Measurements from ENCODE around the gene ARHGAP5.

The ARHGAP5 gene

GRCh38 chr14:32077081-32078022 lies at the start of gene ARHGAP5:
Gene ARHGAP5, plus strand, starts transcription at chr14:32077304. Its CDS starts 13,366 bp downstream, at chr14:32090670.
- peak; percentile 70 for DNase-seq

GRCh38 chr14:32028599-32028998 lies 48.5 kb upstream of the ARHGAP5 start:
- no peak for DNase-seq

- no peak for DNase-seq
These were observed 43.6 kb upstream of the ARHGAP5 start for GRCh38 chr14:32033543-32033942.

GRCh38 chr14:32038876-32039275 lies 38.2 kb upstream of the ARHGAP5 start:
- no peak for DNase-seq

GRCh38 chr14:32039401-32040030 lies 37.6 kb upstream of the ARHGAP5 start:
- no peak for DNase-seq

GRCh38 chr14:32043624-32044023 lies 33.5 kb upstream of the ARHGAP5 start:
- DNase-seq: no peak

- DNase-seq: no peak
These were observed 32.6 kb upstream of the ARHGAP5 start for GRCh38 chr14:32044454-32044853.

- no peak for DNase-seq
These were observed 29.3 kb upstream of the ARHGAP5 start for GRCh38 chr14:32047791-32048190.

GRCh38 chr14:32049361-32050088 lies 27.6 kb upstream of the ARHGAP5 start:
- no peak for DNase-seq

GRCh38 chr14:32050878-32051277 lies 26.2 kb upstream of the ARHGAP5 start:
- DNase-seq: no peak

- no peak for DNase-seq
These were observed 22.6 kb upstream of the ARHGAP5 start for GRCh38 chr14:32054536-32054935.

GRCh38 chr14:32055175-32055574 lies 21.9 kb upstream of the ARHGAP5 start:
- no peak for DNase-seq

- no peak for DNase-seq
These were observed 17.4 kb upstream of the ARHGAP5 start for GRCh38 chr14:32059702-32060101.

GRCh38 chr14:32064931-32065330 lies 12.2 kb upstream of the ARHGAP5 start:
- DNase-seq: no peak

- no peak for DNase-seq
These were observed 8.4 kb upstream of the ARHGAP5 start for GRCh38 chr14:32068708-32069107.

GRCh38 chr14:32070282-32070681 lies 6.8 kb upstream of the ARHGAP5 start:
- DNase-seq: no peak

GRCh38 chr14:32072676-32073075 lies 4.4 kb upstream of the ARHGAP5 start:
- DNase-seq: no peak

GRCh38 chr14:32073537-32074189 lies 3.4 kb upstream of the ARHGAP5 start:
- peak; percentile 34 for DNase-seq

- no peak for DNase-seq
These were observed 2.1 kb upstream of the ARHGAP5 start for GRCh38 chr14:32074887-32075572.

- DNase-seq: no peak
These were observed 1.3 kb upstream of the ARHGAP5 start for GRCh38 chr14:32075672-32076277.

- peak; percentile 42 for DNase-seq
These were observed 625 bp upstream of the ARHGAP5 start for GRCh38 chr14:32076278-32077080.

Data from activated CD4-positive, alpha-beta T cell treated with anti-CD3 and anti-CD28 coated beads, Interleukin-2, amount 50 U/mL, for 1 hour (primary cell).